GM23248 (cell line): ENCODE measurements around the gene UQCRC1. TPM values are rescaled to one million over a fixed set of nuclear protein-coding genes. Genes with fewer than 3 reads are reported as not detected.

Source experiments
- DNase-seq: peaks from one replicate; pipeline ENCODE4 v3.0.0-alpha.2; 2015
- H2AFZ ChIP-seq: fragments of 200-600 bp; sonication (generic); 2 replicates; pipeline ENCODE4 v1.6.1; 2016; ENCODE audit warnings: antibody characterized with exemption
- H3F3A ChIP-seq: fragments of 200-600 bp; sonication (generic); 2 replicates; pipeline ENCODE4 v1.6.1; 2016; ENCODE audit warnings: mild to moderate bottlenecking, antibody characterized with exemption, mixed run types; ENCODE audit not compliant: insufficient read depth
- H3K27ac ChIP-seq: fragments of 200-600 bp; sonication (generic); 2 replicates; pipeline ENCODE4 v1.5.1; 2016; ENCODE audit warnings: mild to moderate bottlenecking
- H3K27me3 ChIP-seq: fragments of 200-600 bp; sonication (generic); replicated peaks from 2 replicates; pipeline ENCODE4 v1.6.1; 2016; ENCODE audit warnings: mild to moderate bottlenecking; ENCODE audit not compliant: insufficient read depth
- H3K36me3 ChIP-seq: fragments of 200-600 bp; sonication (generic); 2 replicates; pipeline ENCODE4 v1.6.1; 2016; ENCODE audit warnings: low read depth, mild to moderate bottlenecking
- H3K4me1 ChIP-seq: fragments of 200-600 bp; sonication (generic); 2 replicates; pipeline ENCODE4 v1.6.1; 2016; ENCODE audit warnings: mild to moderate bottlenecking; ENCODE audit not compliant: insufficient read depth
- H3K4me2 ChIP-seq: fragments of 200-600 bp; sonication (generic); one replicate; pipeline ENCODE4 v1.6.1; 2016; ENCODE audit warnings: mild to moderate bottlenecking; ENCODE audit not compliant: unreplicated experiment
- H3K4me3 ChIP-seq: fragments of 200-600 bp; sonication (generic); 2 replicates; pipeline ENCODE4 v1.5.1; 2016; ENCODE audit warnings: mild to moderate bottlenecking
- H3K79me2 ChIP-seq: fragments of 200-600 bp; sonication (generic); 2 replicates; pipeline ENCODE4 v1.6.1; 2016; ENCODE audit warnings: mild to moderate bottlenecking; ENCODE audit not compliant: insufficient read depth
- H3K9ac ChIP-seq: fragments of 200-600 bp; sonication (generic); 2 replicates; pipeline ENCODE4 v1.6.1; 2016; ENCODE audit warnings: mild to moderate bottlenecking
- H3K9me2 ChIP-seq: fragments of 200-600 bp; sonication (generic); 2 replicates; pipeline ENCODE4 v1.6.1; 2016; ENCODE audit warnings: mixed run types, mild to moderate bottlenecking, moderate library complexity; ENCODE audit not compliant: insufficient read depth
- H3K9me3 ChIP-seq: fragments of 200-600 bp; sonication (generic); one replicate; pipeline ENCODE4 v1.6.1; 2017; ENCODE audit warnings: low read depth
- H4K20me1 ChIP-seq: fragments of 200-600 bp; sonication (generic); 2 replicates; pipeline ENCODE4 v1.6.0; 2016; ENCODE audit not compliant: insufficient read depth
- EZH2 ChIP-seq: fragments of 200-600 bp; sonication (generic); IDR thresholded peaks from 2 replicates; pipeline ENCODE4 v1.6.1; 2018; ENCODE audit warnings: antibody characterized with exemption, mild to moderate bottlenecking; ENCODE audit not compliant: insufficient read depth, poor library complexity, severe bottlenecking
- EZH2phosphoT487 ChIP-seq: fragments of 200-600 bp; sonication (generic); IDR thresholded peaks from 2 replicates; pipeline ENCODE4 v1.6.1; 2018; ENCODE audit warnings: antibody characterized with exemption, moderate library complexity, mild to moderate bottlenecking, low read depth; ENCODE audit not compliant: insufficient read depth
- WGBS, 2 experiments: methylation state at CpG; one replicate each; pipeline ENCODE4 v1.1.6; 2015 to 2017; ENCODE audit warnings: low lambda C conversion rate in 2 of 2, low coverage in 1 of 2; ENCODE audit errors: missing lambda C conversion rate in 2 of 2; 5-methylcytosine and 5-hydroxymethylcytosine counted together
- in situ Hi-C: fragments of 300-500 bp; cut with MboI; formaldehyde crosslinking; loops from 2 replicates; pipeline ENCODE4 v1.15.0; 2020
- polyA plus RNA-seq: library from polyadenylated mRNA; unstranded; fragments of >200 nt; fragmentation: Nextera tagmentation; extraction: Ambion mirVana; gene quantifications from 2 replicates; pipeline ENCODE4 v1.2.1, GENCODE V29; 2016
- total RNA-seq: library from RNA; depleted of rRNA; stranded (reverse); fragments of >200 nt; shearing (Covaris generic); gene quantifications from 2 replicates; pipeline ENCODE4 v1.2.3, GENCODE V29; 2014

Gene UQCRC1
- total and polyA plus RNA-seq, 2 experiments from 2014 or later = 252 to 285 TPM

DNA sequence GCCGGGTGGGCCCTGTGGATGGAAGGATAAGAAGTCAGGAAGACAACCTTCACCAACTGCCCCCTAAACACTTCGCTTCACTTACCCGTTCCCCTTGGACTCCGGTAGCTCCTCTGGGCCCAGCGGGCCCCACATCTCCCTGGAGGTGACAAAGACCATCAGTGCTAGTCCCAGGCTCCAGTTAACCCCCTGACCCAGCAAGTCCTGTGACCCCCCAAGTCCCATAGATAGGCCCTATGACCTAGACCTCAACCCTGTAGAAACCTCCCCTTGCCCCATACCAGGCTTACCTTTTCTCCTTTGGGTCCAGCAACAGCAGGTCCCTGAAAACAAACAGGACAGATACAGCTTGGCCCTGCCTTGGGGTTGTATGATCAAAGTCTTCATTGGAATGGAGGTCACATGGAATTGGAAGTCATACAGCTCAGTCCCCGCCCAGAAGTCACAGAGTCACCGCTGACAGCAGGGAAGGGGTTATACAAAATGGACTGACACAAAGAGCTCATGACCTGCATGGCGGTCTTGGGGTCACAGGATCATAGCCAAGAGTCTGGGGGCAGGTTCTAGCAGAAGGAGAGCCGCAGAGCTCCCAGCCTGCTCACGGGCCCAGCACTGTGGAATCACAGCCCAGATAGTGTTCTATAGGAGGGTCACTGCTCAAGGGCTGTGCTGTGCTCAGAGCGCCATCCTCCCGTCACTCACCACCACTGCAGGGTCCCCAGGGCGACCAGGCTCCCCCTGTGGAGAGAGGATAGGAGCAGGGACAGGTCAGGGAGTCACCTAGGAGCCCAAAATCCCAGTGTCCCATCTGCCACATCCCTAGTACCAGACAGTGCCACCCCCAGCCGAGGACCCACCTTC lies 27.6 kb downstream of the UQCRC1 start:
- Histone ChIP-seq H3K27ac (no peak overlapping the region), H3K36me3 (no peaks in the 10 kb centered on the region), H3K4me2 (no peak overlapping the region), H3K27me3 (no peaks in the 10 kb centered on the region), H2AFZ (no peak overlapping the region), H3F3A (no peaks in the 10 kb centered on the region), H3K9ac (no peak overlapping the region), H3K9me3 (no peaks in the 10 kb centered on the region), H3K9me2 (no peaks in the 10 kb centered on the region), H3K79me2 (no peaks in the 10 kb centered on the region), H4K20me1 (no peaks in the 10 kb centered on the region), H3K4me3 (no peak overlapping the region), H3K4me1 (no peaks in the 10 kb centered on the region)
- no peak for TF ChIP-seq EZH2phosphoT487
- WGBS, 2 experiments = 91 to 93% methylated on average over 14 of the region's 14 CpGs
- in situ Hi-C loops = no loop called here
- no peak for DNase-seq

DNA sequence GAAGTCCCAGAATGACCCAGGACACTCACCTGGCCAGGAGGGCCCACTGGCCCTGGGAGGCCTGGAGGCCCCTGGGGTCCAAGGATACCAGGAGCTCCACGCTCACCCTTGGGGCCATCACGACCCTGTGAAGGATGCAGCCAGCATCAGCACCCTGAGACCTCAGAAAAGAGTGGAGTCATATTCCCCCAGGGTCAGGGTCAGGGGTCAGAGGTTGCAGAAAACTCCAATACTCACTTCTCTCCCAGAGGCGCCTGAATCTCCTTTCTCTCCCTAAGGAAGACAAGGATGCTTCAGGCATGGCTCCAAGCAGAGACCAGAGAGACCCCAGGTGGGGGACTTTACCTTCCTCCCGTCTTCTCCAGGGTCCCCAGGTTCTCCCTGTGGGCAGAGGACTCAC lies 32.8 kb downstream of the UQCRC1 start:
- Histone ChIP-seq H4K20me1 (no peaks in the 10 kb centered on the region), H3K4me1 (no peaks in the 10 kb centered on the region), H3K27me3 (no peaks in the 10 kb centered on the region), H3K4me2 (no peak overlapping the region), H3K4me3 (no peak overlapping the region), H3K27ac (no peak overlapping the region), H3F3A (no peaks in the 10 kb centered on the region), H3K9me2 (no peaks in the 10 kb centered on the region), H3K79me2 (no peaks in the 10 kb centered on the region), H3K36me3 (no peaks in the 10 kb centered on the region), H3K9ac (no peak overlapping the region), H2AFZ (no peak overlapping the region), H3K9me3 (no peaks in the 10 kb centered on the region)
- TF ChIP-seq EZH2 (no peak), EZH2phosphoT487 (no peak)
- in situ Hi-C loops = no loop called here
- 77 to 79% methylated on average over 4 of the region's 4 CpGs for WGBS, 2 experiments
- DNase-seq = no peak

DNA sequence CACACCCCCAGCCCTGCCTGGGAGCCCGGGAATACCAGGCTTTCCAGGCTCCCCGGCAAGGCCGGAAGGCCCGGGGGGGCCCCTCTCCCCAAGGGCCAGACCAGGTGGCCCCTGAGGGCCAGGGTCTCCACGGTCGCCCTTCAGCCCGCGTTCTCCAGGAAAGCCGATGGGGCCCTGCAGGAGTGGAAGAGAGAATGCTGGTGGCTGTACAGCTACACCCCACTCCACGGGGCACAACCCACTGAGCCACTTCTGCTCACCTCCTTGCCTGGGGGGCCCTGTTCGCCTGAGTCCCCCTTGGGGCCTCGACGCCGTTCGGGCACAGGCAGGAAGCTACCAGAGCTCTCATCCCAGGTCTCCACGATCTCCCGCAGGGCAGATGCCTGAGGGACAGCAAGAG lies 34.1 kb downstream of the UQCRC1 start:
- no peak overlapping the region for H3K4me3 ChIP-seq
- H3K9me3 ChIP-seq = no peaks in the 10 kb centered on the region
- H3K27me3 ChIP-seq = no peaks in the 10 kb centered on the region
- H3K9me2 ChIP-seq = no peaks in the 10 kb centered on the region
- H3K79me2 ChIP-seq = no peaks in the 10 kb centered on the region
- no peak overlapping the region for H3K27ac ChIP-seq
- no peak for DNase-seq
- H4K20me1 ChIP-seq = no peaks in the 10 kb centered on the region
- H2AFZ ChIP-seq = no peak overlapping the region
- H3K4me2 ChIP-seq = no peak overlapping the region
- in situ Hi-C loops = no loop called here
- H3K36me3 ChIP-seq = no peaks in the 10 kb centered on the region
- no peaks in the 10 kb centered on the region for H3K4me1 ChIP-seq
- WGBS, 2 experiments = 86 to 87% methylated on average over 9 to 16 of the region's 17 CpGs
- H3K9ac ChIP-seq = no peak overlapping the region
- TF ChIP-seq EZH2 (no peak), EZH2phosphoT487 (no peak)
- H3F3A ChIP-seq = no peaks in the 10 kb centered on the region

DNA sequence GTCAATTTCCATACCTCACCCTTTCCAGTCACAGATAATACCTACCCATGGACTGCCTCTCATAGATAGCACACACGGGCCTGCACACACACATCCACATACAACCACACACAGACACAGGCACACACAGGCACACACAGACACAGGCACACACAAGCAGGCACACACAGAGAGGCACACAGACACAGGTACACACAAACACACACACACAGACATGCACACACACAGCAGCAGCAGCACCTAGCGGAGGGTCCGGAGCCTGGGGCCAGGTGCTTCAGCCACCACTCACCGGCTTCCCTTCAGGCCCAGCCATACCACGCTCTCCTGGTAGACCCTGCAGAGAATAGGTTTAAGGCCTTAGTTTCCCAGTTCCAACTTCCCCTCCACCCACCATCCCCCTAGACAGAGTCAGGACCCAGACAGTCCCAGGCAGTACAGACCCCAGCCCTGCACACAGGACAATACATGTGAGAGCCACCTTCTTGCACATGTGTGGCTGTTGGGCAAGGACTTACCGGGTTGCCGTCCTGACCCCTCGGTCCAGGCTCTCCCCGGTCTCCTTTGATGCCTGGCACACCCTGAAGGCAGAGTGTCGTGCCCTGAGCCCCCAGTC lies 35.4 kb downstream of the UQCRC1 start:
- no peaks in the 10 kb centered on the region for H3F3A ChIP-seq
- 93% methylated on average over 10 of the region's 10 CpGs for WGBS, 2 experiments
- no peak overlapping the region for H2AFZ ChIP-seq
- no peaks in the 10 kb centered on the region for H3K36me3 ChIP-seq
- no peak overlapping the region for H3K4me2 ChIP-seq
- no peaks in the 10 kb centered on the region for H3K79me2 ChIP-seq
- no peak for TF ChIP-seq EZH2phosphoT487
- TF ChIP-seq EZH2 = no peak
- no peaks in the 10 kb centered on the region for H3K9me2 ChIP-seq
- no peaks in the 10 kb centered on the region for H3K9me3 ChIP-seq
- no peaks in the 10 kb centered on the region for H3K27me3 ChIP-seq
- no peak for DNase-seq
- in situ Hi-C loops = no loop called here
- H3K9ac ChIP-seq = no peak overlapping the region
- H3K4me3 ChIP-seq = no peak overlapping the region
- no peak overlapping the region for H3K27ac ChIP-seq
- no peaks in the 10 kb centered on the region for H4K20me1 ChIP-seq
- no peaks in the 10 kb centered on the region for H3K4me1 ChIP-seq
